ENCODE data around the gene APEH. TPM values are rescaled to one million over a fixed set of nuclear protein-coding genes. Genes with fewer than 3 reads are reported as not detected.
A peak's percentile ranks its signal among the peaks of the same experiment; 100 is the strongest.

The APEH gene
- total and polyA plus RNA-seq, 2 of the 13 experiments (the other 11 are each of a cell fraction or from before 2014, with no cell fraction given): 116 to 130 TPM

DNA sequence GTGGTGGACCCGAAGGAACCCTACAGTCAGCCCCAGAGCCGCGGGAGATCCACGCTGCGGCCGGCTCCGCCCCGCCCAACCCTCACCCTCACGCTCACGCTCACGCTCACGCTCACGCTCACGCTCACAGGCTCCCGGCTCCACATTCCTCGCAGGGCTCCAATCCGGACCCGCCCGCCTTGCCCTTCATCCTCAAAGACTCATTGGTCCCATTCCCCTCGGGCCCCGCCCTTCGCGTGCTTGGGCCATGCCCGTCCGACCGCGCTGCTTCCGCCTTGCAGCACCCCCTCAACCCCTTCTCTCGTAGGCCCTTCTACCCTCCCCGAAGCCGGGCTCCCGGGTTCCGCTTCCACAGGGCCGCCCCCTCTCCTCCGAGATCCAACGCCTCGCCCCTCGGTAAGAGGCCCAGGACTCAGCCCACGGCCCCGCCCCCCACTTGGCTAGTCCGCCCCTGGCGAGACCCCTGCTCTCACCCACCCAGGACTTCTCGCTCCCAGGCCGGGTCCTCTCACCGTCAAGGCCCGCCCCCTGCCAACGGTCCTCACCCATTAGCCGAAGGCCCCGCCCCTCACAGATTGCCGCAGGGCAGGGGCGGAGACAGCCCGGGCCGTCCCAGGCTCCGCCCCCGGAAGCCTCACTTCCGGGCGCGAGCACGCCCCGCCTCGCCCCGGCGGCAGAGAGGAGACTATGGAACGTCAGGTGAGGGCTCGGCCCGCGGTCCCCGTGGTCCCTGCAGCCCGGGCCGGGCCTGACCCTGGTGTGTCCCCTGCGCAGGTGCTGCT, at the start of gene APEH (continued):
- peak; percentile 36; the same call in 1 of the 2 replicates for TF ChIP-seq SPEN (CRISPR knock-in tag; IDR thresholded peaks at IDR 0.05; ENCODE audit: low read depth)
- TF ChIP-seq TAF1 (CRISPR knock-in tag; IDR thresholded peaks at IDR 0.05): peak; percentile 65; the same call in 1 of the 2 replicates
- TF ChIP-seq NONO (IDR thresholded peaks at IDR 0.05): no peak
- TF ChIP-seq NONO (CRISPR knock-in tag; conservative IDR thresholded peaks at IDR 0.05): peak; percentile 74; the same call in 1 of the 2 replicates
- TF ChIP-seq, protein P1, sequence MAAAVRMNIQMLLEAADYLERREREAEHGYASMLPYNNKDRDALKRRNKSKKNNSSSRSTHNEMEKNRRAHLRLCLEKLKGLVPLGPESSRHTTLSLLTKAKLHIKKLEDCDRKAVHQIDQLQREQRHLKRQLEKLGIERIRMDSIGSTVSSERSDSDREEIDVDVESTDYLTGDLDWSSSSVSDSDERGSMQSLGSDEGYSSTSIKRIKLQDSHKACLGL (CRISPR knock-in tag; IDR thresholded peaks at IDR 0.05): peak; percentile 55; the same call in 1 of the 2 replicates
- 0 out of 2 replicates have a peak, but pooled peaks have one; percentile 60 for TF ChIP-seq RFXANK (CRISPR knock-in tag; IDR thresholded peaks at IDR 0.05)
- no peak for TF ChIP-seq NR2F6 (IDR thresholded peaks at IDR 0.05)
- TF ChIP-seq NR2F6 (CRISPR knock-in tag; IDR thresholded peaks at IDR 0.05): no peak; the same call in 1 of the 2 replicates
- TF ChIP-seq, protein P2, sequence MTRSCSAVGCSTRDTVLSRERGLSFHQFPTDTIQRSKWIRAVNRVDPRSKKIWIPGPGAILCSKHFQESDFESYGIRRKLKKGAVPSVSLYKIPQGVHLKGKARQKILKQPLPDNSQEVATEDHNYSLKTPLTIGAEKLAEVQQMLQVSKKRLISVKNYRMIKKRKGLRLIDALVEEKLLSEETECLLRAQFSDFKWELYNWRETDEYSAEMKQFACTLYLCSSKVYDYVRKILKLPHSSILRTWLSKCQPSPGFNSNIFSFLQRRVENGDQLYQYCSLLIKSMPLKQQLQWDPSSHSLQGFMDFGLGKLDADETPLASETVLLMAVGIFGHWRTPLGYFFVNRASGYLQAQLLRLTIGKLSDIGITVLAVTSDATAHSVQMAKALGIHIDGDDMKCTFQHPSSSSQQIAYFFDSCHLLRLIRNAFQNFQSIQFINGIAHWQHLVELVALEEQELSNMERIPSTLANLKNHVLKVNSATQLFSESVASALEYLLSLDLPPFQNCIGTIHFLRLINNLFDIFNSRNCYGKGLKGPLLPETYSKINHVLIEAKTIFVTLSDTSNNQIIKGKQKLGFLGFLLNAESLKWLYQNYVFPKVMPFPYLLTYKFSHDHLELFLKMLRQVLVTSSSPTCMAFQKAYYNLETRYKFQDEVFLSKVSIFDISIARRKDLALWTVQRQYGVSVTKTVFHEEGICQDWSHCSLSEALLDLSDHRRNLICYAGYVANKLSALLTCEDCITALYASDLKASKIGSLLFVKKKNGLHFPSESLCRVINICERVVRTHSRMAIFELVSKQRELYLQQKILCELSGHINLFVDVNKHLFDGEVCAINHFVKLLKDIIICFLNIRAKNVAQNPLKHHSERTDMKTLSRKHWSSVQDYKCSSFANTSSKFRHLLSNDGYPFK (CRISPR knock-in tag; IDR thresholded peaks at IDR 0.05; ENCODE audit: borderline replicate concordance): peak; percentile 90; the same call in 1 of the 2 replicates
- TF ChIP-seq, protein P3, sequence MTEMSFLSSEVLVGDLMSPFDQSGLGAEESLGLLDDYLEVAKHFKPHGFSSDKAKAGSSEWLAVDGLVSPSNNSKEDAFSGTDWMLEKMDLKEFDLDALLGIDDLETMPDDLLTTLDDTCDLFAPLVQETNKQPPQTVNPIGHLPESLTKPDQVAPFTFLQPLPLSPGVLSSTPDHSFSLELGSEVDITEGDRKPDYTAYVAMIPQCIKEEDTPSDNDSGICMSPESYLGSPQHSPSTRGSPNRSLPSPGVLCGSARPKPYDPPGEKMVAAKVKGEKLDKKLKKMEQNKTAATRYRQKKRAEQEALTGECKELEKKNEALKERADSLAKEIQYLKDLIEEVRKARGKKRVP (CRISPR knock-in tag; IDR thresholded peaks at IDR 0.05): peak in 1 of 2 experiments; percentile 53; a peak in 1 of 4 replicates
- peak; percentile 67 for TF ChIP-seq FOXC1 (CRISPR knock-in tag; IDR thresholded peaks at IDR 0.05; ENCODE audit: borderline replicate concordance)
- peak; percentile 23; the same call in 1 of the 2 replicates for TF ChIP-seq ARNT2 (CRISPR knock-in tag; IDR thresholded peaks at IDR 0.05; ENCODE audit: low read depth)
- no peak for TF ChIP-seq ZNF24 (IDR thresholded peaks at IDR 0.05)
- peak; percentile 12 for TF ChIP-seq ZHX2 (IDR thresholded peaks at IDR 0.05; ENCODE audit: low read depth)
- no peak for TF ChIP-seq ZHX2 (CRISPR knock-in tag; IDR thresholded peaks at IDR 0.05; ENCODE audit: borderline replicate concordance)
- TF ChIP-seq CHD4 (IDR thresholded peaks at IDR 0.05; ENCODE audit: borderline replicate concordance, low read length): peak; percentile 69; the same call in 1 of the 2 replicates
- TF ChIP-seq SRSF4 (IDR thresholded peaks at IDR 0.05; ENCODE audit: low read depth, low read length, poor library complexity, severe bottlenecking): no peak
- TF ChIP-seq MYC (CRISPR knock-in tag; IDR thresholded peaks at IDR 0.05; ENCODE audit: borderline replicate concordance): peak; percentile 50; the same call in 1 of the 2 replicates
- TF ChIP-seq SP4 (CRISPR knock-in tag; IDR thresholded peaks at IDR 0.05): peak; percentile 93
